HG02642 (cell line): ENCODE measurements around the gene CNTNAP2.
"Not testable (repeated sequence)": the region's sequence is repeated elsewhere in the genome, so short reads cannot be mapped to it uniquely, and the experiment has no call there.

Experiments used
- ATAC-seq: cut with Tn5 transposase; IDR thresholded peaks from one replicate; pipeline ENCODE4 v1.9.1; 2021; ENCODE audit warnings: mild to moderate bottlenecking; ENCODE audit not compliant: unreplicated experiment, poor library complexity

Gene CNTNAP2

DNA sequence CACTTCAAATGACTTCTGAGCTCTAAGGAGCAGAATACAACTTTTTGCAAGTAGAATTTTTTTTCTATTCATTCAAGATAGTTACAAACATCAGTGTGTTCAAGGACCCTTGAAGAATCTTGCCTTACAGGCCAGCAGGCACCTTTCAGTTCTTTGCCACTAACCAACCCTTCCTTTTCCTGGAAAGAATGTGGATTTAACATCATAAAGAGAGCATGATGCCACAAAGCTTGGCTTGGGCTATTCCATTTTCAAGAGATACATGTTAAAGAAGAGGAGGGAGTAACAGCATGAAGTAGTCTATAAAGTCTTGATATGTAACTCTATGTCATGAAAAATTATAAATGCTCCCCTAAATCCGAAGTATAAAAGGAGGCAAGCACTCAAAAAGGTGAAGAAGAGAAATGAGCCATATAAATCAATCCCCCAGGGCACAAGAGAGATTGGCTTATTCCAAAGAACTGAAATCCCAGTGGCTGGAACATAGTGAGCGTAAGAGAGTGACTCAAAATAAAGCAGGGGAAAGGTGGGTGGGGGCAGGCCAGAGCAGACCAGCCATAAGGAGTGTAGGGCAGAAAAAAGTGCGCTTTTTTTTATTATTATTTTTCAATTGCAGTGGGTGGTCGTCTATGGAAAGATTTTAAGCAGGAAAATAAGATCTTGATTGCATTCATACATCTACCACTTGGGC lies 1448.3 kb downstream of the CNTNAP2 start:
- no peak for ATAC-seq

DNA sequence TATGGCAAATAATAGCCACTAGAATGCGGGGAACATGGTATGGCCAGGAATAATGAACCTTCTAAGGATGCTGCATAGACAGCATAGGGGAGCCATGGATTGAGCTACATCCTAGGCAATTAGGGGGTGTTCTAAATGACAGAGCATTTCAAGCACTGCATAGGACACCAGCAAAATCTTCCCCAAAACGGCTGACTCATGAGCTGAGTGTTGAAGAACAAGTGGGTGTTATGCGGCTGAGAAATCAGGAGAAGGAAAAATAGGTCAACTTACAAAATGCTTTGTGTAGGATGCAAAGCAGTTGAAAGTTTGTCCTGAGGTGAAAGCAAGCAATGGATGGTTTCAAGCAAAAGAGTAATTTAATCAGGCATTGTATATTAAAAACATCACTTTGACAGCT lies 1450.4 kb downstream of the CNTNAP2 start:
- no peak for ATAC-seq

DNA sequence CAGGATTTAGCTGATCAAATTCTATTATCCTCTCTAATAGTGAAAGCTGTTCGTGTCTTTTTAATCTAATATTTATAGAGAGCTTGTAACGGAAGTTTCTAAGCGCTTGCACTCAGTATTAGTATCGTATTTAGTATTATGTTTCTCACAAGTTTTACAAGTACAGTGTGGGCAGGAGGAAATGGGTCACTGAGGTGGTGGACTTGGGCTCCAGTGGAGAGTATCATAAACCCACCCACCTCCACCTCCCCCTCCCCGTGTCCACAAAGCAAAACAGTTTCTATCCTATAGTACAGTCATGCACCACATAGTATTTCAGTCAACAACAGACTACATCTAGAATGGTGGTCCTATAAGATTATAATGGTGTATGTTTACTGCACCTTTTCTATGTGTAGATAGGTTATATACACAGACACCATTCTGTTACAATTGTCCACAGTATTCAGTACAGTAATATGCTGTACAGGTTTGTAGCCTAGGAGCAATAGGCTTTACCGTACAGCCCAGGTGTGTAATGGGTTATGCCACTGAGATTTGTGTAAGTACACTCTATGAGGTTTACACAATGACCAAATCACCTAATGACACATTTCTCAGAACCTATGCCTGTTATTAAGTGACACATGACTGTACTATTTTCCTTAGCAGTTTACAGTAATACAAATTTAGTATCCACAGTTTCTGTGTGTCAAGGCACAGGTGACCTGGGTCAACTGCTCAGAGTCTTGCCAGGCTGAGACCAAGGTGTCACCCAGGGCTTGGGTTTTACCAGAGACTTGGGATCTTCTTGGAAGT lies 1452.7 kb downstream of the CNTNAP2 start:
- no peak for ATAC-seq

DNA sequence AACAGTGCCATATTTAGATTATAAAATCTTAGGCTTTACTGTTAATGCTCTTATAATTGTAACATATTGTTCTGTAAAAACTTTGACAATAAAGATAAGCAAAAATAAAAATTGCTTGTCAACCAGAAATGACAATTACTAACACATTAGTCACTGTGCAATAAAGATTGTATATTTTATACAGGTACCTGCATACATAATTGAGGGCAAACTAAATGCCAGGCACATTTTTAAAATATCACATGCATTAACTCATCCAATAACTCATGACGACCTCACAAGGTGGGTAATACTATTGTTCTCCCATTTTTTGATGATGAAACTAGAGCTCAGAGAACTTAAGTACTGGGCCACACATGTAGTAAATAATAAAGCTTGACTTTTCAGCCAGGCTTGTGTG lies 1453.8 kb downstream of the CNTNAP2 start:
- no peak for ATAC-seq

DNA sequence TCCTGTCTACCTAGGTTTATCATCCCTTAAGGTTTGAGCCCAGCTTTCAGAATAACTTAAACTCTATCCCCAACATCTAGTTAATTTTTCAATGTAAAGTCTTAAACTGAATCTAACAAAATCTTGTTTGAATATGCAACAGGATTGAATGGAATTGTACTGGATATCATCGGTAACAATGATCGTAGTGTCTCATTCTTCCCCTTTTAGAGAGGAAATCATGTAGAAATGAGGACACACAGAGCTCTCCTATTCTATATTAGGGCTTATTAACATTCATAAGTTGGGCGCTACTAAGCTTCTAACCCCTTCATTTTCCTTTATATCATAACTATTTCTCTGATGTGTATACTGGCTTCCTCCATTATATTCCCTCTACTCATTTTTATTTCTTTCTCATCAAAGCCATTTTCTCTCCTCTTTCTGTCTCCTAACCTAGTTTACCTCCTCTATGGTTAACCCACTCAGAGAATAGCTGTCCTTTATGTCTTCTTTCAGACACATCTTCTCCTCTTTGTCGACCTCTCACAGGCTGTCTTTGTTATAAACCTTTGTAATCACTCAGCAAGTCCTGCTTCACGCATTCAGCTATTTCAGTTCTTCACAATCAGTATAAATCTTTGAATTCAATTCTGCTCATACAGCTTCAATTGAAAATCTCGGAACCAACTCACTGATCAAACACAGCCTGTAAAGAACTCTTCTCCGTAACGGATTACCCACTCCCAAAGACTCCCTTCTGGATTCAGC lies 1455.0 kb downstream of the CNTNAP2 start:
- ATAC-seq, result no peak

DNA sequence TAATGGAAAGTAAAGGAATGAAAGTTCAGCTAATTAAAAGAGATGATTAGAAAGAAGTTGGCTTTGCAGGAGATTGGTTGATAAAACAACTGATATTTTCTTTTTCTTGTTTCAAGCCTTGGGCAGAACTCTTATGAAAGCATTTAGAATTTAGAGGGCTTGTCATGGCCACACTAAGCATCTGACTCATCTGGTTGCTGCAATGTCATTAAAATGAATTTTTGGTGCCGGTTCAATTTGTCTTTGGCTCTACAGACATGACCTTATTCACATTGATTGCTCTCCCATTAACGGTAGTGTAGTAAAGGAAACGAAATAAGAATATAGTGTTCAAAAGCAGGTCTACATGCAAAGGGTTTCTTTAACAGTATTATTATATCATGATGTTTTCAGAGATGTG lies 1461.6 kb downstream of the CNTNAP2 start:
- no peak for ATAC-seq

DNA sequence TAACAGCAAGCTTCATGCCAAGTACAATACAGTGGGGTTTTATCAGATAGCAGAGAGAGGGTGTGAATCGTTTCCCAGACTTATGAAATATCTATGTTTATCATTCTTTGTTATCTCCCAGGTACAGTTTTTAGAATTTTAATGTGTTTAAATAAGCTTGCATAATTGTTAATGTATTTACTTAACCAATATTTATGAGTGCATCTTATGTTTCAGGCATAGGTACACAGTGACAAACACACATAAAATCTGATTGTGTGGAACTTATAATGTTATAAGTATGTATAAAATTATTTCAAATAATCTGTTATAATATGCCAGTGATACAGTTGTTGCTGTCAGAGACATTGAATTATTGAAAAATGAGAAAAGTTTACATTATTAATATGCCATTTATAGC lies 1462.5 kb downstream of the CNTNAP2 start:
- ATAC-seq, result no peak

DNA sequence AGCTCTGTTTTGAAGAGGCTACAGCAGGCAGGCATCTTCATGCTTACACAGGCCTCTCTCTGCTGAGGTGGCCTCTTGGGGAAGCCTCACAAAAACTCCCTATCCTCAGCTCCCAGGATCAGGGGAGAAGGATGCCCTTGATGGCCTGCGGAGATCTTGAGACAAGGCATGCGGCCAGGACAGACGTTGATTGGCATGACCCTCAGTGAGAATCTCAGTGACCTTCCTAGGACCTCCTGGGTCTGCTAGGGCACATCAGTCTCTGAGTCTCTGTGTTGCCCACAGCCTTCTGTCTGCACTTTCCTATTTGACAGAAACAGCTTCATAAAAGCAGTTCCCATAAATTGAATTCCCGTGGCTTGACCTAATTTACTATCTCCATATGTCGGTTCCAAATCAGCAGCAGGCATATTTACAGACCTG lies 1468.2 kb downstream of the CNTNAP2 start:
- ATAC-seq, result no peak

DNA sequence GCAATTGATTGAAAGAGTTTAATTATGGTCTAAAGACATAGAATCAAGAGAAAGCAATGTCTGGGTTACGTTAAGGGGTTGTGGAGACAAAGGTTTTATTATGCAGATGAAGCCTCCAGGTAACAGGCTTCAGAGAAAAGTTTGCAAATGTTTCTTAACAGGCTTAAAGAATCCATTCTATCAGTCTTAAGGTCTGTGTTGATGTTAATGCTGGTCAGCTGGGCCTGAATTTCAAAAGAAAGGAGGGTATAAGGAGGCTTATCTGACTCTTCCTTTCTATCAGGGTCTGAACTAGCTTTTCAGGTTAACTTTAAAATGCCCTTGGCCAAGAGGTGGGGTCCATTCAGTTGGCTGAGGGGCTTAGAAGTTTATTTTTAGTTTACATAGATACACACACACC lies 1469.5 kb downstream of the CNTNAP2 start:
- no peak for ATAC-seq

DNA sequence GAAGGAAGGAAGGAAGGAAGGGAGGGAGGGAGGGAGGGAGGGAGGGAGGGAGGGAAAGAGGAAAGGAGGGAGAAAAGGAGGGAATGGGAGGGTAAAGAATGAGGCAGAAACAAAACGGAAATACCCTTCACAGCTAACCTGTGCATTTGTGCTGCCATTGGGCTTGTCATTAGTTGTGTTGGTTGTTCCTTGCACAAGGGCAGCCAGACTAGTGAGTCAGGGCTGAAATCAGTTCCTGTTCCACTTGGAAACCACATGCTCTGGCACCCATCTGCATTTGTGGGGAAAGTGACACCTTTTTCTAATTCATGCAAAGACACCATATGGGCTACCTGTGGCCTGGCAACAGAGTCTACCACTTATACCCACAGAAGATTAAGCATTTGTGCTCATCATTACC lies 1469.9 kb downstream of the CNTNAP2 start:
- ATAC-seq, result no peak

DNA sequence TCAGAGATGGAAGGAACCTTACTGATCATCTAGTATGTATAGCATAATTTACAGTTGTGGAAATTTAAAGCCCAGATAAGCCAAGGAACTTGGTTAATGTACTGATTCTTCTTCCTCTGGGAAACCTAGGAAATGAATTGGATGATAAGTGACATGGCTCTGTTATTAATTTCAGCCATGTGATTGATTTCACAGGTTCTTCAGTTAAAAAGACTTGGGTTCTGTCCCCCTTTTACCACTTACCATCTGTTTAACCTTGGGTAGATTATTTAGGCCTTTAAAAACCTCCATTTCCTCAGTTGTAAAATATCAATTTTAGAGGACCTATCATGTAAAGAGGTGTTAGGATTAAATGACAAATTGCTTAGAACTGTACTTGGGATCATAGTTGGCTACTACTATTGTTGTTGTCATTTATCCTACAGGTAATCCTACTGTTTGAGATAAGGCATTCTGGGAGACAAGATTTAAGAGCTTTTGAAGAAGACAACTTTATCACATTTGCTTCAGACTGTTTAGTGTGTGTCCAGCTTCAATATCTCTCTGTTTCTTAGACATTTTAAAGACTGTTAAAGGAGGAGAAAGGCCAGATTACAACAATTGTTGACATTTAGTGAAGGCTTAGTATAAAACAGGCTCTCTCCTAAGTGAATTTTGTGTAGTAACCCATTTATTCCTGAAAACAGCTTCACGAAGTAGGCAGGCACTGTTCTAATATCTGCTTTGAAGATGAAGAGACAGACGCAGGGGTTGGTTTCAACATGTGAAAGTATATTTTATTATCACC lies 1476.9 kb downstream of the CNTNAP2 start:
- no peak for ATAC-seq

DNA sequence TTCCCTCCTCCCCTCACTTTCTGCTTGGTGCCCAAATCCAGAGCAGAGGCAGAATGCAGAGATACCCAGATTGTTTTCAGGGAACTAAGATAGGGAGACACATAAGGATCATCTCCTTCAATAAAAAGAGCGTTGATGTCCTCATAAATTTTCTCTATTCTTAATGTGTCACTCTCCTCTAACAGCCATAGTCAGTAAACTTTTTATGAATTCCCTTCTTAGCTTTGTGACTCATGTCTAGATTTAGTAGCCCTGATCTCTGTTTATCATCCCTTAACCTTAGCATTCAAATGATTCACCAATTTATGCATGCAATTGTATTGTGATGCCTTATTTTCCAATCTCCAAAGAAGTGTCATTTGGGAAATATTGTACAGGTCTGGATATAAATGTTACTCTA lies 1478.4 kb downstream of the CNTNAP2 start:
- ATAC-seq, result no peak

DNA sequence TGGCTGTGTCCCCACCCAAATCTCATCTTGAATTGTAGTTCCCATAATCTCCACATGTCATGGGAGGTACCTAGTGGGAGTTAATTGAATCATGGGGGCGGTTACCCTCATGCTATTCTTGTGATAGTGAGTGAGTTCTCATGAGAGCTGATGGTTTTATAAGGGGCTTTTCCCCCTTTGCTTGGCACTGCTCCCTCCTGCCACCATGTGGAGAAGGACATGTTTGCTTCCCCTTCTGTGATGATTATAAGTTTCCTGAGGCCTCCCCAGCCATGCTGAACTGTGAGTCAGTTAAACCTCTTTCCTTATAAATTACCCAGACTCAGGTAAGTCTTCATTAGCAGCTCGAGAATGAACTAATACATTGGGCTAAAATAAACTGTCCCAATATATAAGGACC lies 1482.1 kb downstream of the CNTNAP2 start:
- not testable (repeated sequence) for ATAC-seq

DNA sequence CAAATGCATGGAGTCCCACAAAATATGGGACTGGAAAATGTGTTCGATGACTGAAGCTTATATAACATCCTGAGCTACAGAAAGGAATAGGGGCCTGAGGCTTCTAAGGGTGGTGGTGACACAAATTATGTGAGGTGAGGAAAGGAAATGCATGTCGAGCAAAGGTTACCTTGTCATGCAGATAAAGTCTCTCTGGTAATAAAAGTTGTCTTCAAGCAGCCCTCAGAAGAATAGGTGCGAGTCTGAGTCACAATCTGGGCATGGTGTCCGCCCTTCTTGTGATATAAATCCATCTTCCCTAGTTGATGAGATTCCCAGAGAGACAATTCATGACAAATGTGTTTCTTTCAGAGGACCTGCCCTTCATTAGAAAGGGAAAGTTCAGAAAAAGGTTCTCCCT lies 1488.7 kb downstream of the CNTNAP2 start:
- no peak for ATAC-seq

DNA sequence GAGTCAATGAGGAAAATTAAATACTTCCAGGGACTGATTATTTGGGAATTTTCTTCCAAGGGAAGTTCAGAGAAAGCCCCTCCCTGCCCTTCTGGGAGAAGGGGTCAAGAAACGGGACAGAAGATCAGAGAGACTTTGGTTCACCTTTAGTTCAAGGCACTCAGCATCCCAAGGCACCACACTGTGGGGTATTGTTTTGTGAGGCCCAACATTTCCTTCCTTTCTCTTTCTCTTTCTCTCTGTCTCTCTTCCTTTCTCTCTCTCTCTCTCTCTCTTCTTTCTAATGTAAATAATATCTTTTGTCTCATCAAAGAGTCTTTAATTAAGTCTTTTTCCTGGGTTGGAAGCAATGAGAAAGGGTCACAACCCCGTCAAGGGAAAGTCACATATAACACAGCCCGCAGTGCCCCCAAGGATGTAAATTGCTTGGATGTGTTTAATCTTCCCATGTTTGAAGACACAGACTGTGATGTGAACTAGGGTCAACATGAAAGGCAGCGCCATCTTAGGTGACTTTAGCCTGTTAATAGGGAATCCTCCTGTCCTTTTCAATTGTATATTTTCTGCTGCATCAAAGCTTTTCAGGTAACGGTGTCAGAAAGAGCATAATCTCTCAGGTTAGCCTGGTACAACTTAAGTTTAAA lies 1490.7 kb downstream of the CNTNAP2 start:
- ATAC-seq, result no peak

DNA sequence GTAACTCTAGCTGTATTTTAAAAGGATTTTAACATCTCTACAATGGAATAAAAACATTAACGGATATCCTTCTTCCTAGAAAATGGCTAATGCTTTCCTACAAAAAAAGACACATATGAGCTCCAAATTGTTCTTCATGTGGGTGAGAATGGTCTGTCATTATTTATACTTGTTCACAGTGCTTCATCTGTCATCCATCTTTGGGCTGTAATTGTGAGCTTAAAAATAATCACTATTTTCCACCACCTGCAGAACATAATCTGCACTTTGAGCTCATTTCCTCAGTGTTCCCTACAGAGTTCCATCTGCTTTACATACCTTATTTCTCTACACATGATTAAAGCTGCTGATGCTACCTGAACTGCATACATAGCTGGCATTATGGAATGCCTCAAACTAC lies 1494.8 kb downstream of the CNTNAP2 start:
- ATAC-seq, result no peak

DNA sequence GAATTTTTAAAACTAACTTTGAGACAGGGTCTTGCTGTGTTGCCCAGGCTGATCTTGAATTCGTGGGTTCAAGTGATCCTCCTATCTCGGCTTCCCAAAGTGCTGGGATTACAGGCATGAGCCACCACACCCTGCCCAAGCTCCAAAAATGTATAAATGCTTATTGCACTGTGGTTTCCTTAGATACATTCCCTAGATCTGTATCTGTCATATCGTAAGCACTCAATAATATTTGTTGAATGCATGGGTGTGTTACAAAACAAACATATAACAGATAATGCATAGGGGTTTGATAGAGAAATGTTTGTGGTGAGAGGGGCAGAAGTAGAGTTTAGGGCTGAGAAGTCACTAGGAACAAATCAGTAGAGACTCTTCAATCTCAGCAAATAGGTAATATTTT lies 1518.7 kb downstream of the CNTNAP2 start:
- no peak for ATAC-seq

DNA sequence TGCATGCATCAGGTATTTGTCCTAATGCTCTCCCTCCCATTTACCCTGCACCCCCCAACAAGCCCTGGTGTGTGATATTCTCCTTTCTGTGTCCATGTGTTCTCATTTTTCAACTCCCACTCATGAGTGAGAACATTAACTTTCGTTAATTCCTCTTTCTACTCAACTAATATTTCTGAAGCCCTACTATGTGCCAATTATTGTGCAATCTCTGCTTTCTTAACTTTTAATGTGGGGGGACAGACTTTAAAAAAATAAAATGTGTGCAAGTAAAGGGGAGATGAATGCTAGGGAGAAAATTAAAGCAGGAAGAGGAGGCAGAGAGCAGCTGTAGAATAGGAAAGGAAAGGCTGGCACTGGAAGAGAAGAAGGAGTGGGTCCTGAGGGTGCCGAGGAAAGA lies 1520.0 kb downstream of the CNTNAP2 start:
- ATAC-seq, result no peak

DNA sequence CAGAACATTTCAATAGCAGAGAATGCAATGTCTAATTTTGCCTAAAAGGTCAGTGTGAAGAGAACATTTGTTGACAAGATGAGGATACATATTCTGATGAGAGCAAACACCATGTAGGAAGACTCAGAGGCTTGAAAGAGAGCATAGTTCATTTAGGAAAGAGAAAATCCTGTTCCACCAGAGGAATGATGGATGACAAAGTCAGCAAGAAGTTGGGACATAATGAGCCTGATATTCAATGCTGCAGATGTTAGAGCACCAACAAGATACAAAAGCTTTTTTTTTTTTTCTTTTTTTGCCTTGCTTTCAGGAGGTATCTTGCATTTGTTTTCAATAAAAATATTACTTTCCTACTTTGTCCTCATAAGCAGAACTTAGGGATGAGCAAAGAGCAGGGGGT lies 1522.0 kb downstream of the CNTNAP2 start:
- ATAC-seq, result no peak

DNA sequence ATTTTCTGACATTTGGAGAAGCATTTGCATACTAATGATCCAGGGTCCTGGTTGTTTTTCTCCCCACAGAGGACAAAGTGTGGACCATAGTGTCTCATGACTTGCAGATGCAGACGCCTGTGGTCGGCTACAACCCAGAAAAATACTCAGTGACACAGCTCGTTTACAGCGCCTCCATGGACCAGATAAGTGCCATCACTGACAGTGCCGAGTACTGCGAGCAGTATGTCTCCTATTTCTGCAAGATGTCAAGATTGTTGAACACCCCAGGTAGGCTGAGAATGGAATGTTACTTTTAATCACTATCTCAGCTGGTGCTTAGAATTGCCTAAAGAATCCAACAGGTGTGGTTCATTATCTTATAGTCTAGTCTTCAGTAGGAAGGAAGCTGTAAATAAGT lies 1522.4 kb downstream of the CNTNAP2 start:
- no peak for ATAC-seq
